Measurements from ENCODE around the gene B2M. TPM values are rescaled to one million over a fixed set of nuclear protein-coding genes. Genes with fewer than 3 reads are reported as not detected.

The B2M gene
- total and polyA plus RNA-seq, 10 of the 15 experiments (the other 5 are each of a cell fraction or from before 2014, with no cell fraction given): 2,901 to 22,794 (median 8,374) TPM

GRCh38 chr15:44712346-44713005 lies 1.2 kb downstream of the B2M start (continued):
- TF ChIP-seq ZNF207 (IDR thresholded peaks at IDR 0.05; ENCODE audit: borderline replicate concordance) (0 out of 2 replicates have a peak, but pooled peaks have one; percentile 16), TAF1 (IDR thresholded peaks at IDR 0.05; ENCODE audit: borderline replicate concordance, low read depth, low read length) (peak; percentile 22; the same call in 1 of the 2 replicates), BCL11A (IDR thresholded peaks at IDR 0.05; ENCODE audit: low read depth, low read length) (0 out of 2 replicates have a peak, but pooled peaks have one; percentile 28), CHD1 (IDR thresholded peaks at IDR 0.05; ENCODE audit: low read depth, low read length) (peak; percentile 84), CHD4 (IDR thresholded peaks at IDR 0.05) (no peak), BHLHE40 (IDR thresholded peaks at IDR 0.05; ENCODE audit: borderline replicate concordance in 1 of 2, low read depth in 2 of 2, low read length in 1 of 2) (peak; percentile 17 to 56; a peak in 2 of 4 replicates), SP1 (IDR thresholded peaks at IDR 0.05; ENCODE audit: low read depth, low read length) (no peak), POLR2AphosphoS5 (IDR thresholded peaks at IDR 0.05; ENCODE audit: low read length) (peak; percentile 61)

DNA sequence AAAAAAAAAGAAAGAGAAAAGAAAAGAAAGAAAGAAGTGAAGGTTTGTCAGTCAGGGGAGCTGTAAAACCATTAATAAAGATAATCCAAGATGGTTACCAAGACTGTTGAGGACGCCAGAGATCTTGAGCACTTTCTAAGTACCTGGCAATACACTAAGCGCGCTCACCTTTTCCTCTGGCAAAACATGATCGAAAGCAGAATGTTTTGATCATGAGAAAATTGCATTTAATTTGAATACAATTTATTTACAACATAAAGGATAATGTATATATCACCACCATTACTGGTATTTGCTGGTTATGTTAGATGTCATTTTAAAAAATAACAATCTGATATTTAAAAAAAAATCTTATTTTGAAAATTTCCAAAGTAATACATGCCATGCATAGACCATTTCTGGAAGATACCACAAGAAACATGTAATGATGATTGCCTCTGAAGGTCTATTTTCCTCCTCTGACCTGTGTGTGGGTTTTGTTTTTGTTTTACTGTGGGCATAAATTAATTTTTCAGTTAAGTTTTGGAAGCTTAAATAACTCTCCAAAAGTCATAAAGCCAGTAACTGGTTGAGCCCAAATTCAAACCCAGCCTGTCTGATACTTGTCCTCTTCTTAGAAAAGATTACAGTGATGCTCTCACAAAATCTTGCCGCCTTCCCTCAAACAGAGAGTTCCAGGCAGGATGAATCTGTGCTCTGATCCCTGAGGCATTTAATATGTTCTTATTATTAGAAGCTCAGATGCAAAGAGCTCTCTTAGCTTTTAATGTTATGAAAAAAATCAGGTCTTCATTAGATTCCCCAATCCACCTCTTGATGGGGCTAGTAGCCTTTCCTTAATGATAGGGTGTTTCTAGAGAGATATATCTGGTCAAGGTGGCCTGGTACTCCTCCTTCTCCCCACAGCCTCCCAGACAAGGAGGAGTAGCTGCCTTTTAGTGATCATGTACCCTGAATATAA lies 2.0 kb downstream of the B2M start:
- intact Hi-C loops (cut with micrococcal nuclease; ENCODE audit: unreplicated experiment): no loop called here
- 0 out of 3 replicates have a peak, but pooled peaks have one; percentile 3 for ATAC-seq
- peaks cover 95% of the 10 kb centered on the region for H3K79me2 ChIP-seq (ENCODE audit: control insufficient read depth, insufficient read depth, low read length)
- no peaks in the 10 kb centered on the region for H3K9me3 ChIP-seq (replicated peaks; ENCODE audit: control insufficient read depth, insufficient read depth, low read length)
- BruUV-seq (replicated peaks): no TSS peak
- H4K20me1 ChIP-seq (ENCODE audit: control insufficient read depth, insufficient read depth): peaks cover 30% of the 10 kb centered on the region
- peak overlapping the region; percentile 99 for H3K27ac ChIP-seq (ENCODE audit: control insufficient read depth, insufficient read depth)
- H2AFZ ChIP-seq (ENCODE audit: control insufficient read depth, low read depth, low read length): no peak overlapping the region
- no peaks in the 10 kb centered on the region for H3K27me3 ChIP-seq (replicated peaks in 1 of 2; ENCODE audit: control insufficient read depth in 2 of 2, insufficient read depth in 2 of 2, low read length in 1 of 2)
- ChIA-PET POLR2A (interaction anchor here (0.6 to 24.8 kb wide), 6 partner anchors 8 to 166 kb away, joined by 3 to 718 read pairs (median 43); partner anchors contain the start of genes SPG11 and TRIM69), SMC1A (ENCODE audit: uncharacterized antibody, unreplicated experiment) (interaction anchor here (0.9 to 19.0 kb wide), 7 partner anchors 8 to 135 kb away, joined by 4 to 637 read pairs (median 6); partner anchors contain the start of genes SPG11 and TRIM69), RAD21 (ENCODE audit: unreplicated experiment) (interaction anchor here (1.0 to 18.4 kb wide), 4 partner anchors 16 to 52 kb away, joined by 4 to 653 read pairs (median 120); partner anchors contain the start of genes SPG11 and TRIM69), CTCF (interaction anchor here (1.0 to 14.3 kb wide), 6 partner anchors 8 to 135 kb away, joined by 3 to 278 read pairs (median 95); partner anchors contain the start of genes SPG11 and TRIM69)
- peaks cover 19 to 46% of the 10 kb centered on the region in 2 experiments for H3K36me3 ChIP-seq (ENCODE audit: control insufficient read depth in 2 of 2, insufficient read depth in 2 of 2, low read length in 1 of 2)
- no peak for DNase-seq (ENCODE audit: low read depth, low spot score)
- H3K4me1 ChIP-seq (ENCODE audit: control insufficient read depth, insufficient read depth, low read length): peaks cover 34% of the 10 kb centered on the region
- peak overlapping the region; percentile 93 for H3K4me2 ChIP-seq (ENCODE audit: control insufficient read depth, insufficient read depth)
- FAIRE-seq: peak; percentile 47
- H3K9ac ChIP-seq (ENCODE audit: control insufficient read depth, insufficient read depth, low read length): peak overlapping the region; percentile 100
- in situ Hi-C loops (cut with MboI): loop anchor here (5.0 kb wide), 1 partner anchor 46 kb away; no protein-coding TSS in a partner anchor
- peak overlapping the region; percentile 99 for H3K4me3 ChIP-seq
- WGBS (ENCODE audit: insufficient coverage, insufficient replicate concordance, low lambda C conversion rate, missing lambda C conversion rate): under 1% methylated on average over 5 of the region's 5 CpGs
- no peak for TF ChIP-seq SRF (IDR thresholded peaks at IDR 0.05; ENCODE audit: low read depth in 2 of 2, low read length in 2 of 2)
- TF ChIP-seq EED (IDR thresholded peaks at IDR 0.05; ENCODE audit: low read depth): no peak
- peak; percentile 67 for TF ChIP-seq HDAC6 (IDR thresholded peaks at IDR 0.05; ENCODE audit: unreplicated experiment)
- TF ChIP-seq, protein P1, sequence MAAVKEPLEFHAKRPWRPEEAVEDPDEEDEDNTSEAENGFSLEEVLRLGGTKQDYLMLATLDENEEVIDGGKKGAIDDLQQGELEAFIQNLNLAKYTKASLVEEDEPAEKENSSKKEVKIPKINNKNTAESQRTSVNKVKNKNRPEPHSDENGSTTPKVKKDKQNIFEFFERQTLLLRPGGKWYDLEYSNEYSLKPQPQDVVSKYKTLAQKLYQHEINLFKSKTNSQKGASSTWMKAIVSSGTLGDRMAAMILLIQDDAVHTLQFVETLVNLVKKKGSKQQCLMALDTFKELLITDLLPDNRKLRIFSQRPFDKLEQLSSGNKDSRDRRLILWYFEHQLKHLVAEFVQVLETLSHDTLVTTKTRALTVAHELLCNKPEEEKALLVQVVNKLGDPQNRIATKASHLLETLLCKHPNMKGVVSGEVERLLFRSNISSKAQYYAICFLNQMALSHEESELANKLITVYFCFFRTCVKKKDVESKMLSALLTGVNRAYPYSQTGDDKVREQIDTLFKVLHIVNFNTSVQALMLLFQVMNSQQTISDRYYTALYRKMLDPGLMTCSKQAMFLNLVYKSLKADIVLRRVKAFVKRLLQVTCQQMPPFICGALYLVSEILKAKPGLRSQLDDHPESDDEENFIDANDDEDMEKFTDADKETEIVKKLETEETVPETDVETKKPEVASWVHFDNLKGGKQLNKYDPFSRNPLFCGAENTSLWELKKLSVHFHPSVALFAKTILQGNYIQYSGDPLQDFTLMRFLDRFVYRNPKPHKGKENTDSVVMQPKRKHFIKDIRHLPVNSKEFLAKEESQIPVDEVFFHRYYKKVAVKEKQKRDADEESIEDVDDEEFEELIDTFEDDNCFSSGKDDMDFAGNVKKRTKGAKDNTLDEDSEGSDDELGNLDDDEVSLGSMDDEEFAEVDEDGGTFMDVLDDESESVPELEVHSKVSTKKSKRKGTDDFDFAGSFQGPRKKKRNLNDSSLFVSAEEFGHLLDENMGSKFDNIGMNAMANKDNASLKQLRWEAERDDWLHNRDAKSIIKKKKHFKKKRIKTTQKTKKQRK (IDR thresholded peaks at IDR 0.05; ENCODE audit: low read depth, low read length): no peak
- 0 out of 2 replicates have a peak, but pooled peaks have one; percentile 85 for TF ChIP-seq YBX1 (IDR thresholded peaks at IDR 0.05)
